ENCODE data around the gene MUSTN1.

The MUSTN1 gene

GRCh38 chr3:52835766-52836470 lies 1.1 kb upstream of the MUSTN1 start:
- DNase-seq (ENCODE audit: low read depth) = no peak

GRCh38 chr3:52833202-52833601 lies 1.6 kb downstream of the MUSTN1 start:
- no peak for DNase-seq (ENCODE audit: low read depth)

DNA sequence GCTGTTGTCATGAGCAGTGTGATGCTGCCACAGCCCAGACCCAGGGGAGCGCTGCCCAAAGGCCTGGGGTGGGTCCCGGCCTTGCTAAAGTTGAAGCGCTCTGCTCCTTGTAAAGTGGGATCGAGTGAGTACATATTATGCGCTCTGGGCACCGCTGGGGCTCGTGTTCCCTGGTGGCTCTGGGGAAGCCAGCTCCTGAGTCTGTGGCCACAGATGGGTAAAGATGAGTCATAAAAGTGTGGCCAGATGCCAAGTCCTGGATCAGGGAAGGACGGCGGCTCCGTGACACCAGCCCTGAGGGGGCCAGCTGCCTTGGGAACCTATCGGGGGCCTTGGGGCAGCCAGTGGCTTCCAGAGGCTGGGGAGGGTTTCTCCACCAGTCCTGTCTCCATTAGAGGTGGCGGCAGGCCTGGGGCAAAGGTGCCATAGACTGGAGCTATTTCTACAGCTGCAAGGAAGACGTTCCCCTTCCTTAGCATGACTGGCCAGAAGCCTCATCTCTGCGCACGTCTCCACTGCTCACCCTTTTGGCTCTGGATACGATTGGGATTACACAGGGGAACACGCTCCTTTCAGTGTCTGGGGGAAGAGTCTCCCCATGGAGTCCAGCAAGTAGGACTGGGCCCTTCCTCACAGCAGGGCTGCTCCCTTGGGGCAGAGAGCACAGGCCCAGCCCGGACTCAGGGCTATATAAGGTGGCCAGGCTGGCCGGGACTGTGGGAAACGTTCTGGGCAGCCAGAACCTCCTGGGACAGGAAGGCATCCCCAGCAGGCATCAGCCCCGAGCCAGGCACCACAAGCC lies 3.1 kb downstream of the MUSTN1 start:
- DNase-seq (ENCODE audit: low read depth) = no peak

DNA sequence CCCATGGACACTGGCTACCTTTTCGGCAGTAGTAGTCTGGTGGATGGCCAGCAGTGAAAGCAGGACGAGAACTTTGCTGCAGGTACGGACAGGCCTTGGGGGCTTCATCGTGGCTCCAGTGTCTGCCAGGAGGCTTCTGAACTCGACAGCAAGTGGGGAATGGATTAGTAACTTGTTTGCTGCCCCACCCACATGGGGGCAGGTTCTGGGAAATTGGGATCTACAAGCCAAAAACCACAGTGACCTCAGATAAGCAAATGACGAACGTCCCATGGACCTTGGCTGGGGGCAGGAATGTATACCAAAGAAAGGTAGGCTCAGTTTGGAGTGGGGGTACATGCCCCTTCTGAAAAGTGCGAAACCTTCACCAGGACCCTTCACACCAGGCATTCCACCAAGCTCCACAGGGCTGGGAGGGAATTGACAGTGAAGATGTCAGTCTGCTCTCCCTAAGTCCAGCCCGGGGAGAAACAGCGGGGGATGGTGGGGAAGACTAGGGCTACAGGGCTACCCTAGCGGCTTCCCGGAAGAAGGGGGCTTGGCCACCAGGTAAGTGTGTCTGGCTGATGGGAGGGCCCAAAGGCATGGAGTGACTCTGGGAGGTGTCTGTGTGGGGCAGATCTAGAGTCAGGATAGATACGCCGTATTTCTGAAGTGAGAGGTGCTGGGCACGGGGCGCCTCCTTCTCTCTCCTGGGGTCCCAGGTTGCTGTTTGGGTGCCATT lies 4.1 kb downstream of the MUSTN1 start, which contains the start of gene ITIH4:
Gene ITIH4, minus strand, starts transcription at position 138 of the 724 bp plus-strand sequence. Its CDS starts 30 bp downstream, at position 108.
- DNase-seq (ENCODE audit: low read depth) = no peak

GRCh38 chr3:52829906-52830463 lies 4.8 kb downstream of the MUSTN1 start:
- no peak for DNase-seq (ENCODE audit: low read depth)

DNA sequence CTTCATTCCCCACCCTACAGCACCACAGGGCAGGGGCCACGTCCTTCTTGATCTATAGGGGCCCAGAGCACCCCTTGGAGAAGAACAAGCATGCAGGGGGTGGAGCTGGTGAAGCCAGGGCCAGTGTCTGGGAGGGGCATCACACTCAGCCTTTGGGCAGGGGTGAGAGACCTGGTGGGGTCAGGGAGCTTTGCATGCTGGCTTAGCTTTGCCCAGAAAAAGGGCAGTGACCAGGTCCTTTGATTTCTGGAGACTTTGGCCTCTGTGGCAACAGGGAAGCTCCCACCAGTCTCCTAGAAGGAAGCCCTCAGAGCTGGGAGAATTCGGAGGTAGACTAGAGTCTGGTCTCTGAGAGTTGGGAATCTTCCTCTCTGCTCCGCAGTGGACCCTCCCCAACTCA lies 5.3 kb downstream of the MUSTN1 start:
- no peak for DNase-seq (ENCODE audit: low read depth)

GRCh38 chr3:52827866-52828376 lies 6.9 kb downstream of the MUSTN1 start:
- DNase-seq (ENCODE audit: low read depth) = no peak

GRCh38 chr3:52827441-52827840 lies 7.4 kb downstream of the MUSTN1 start:
- no peak for DNase-seq (ENCODE audit: low read depth)

DNA sequence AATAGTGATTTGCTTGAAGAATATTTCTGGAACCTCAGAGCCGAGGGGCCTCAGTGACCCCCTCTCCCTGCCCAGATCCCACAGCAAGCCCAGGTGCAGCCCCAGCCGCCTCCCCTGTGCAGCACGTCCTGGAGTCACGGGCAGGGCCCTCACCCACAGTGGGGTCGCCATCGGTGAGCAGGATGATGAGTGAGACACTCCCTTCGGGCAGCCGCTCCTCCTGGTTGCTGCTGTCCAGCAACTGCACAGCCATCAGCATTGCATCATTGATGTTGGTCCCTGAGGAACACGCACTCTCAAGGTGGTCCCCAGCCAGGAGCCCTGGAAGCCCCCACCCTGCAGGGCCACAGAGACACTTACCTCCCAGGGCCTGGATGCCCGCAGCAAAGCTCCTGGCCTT lies 10.8 kb downstream of the MUSTN1 start:
- DNase-seq (ENCODE audit: low read depth) = no peak

- DNase-seq (ENCODE audit: low read depth) = no peak
Observed at GRCh38 chr3:52822363-52822762, 12.5 kb downstream of the MUSTN1 start.

DNA sequence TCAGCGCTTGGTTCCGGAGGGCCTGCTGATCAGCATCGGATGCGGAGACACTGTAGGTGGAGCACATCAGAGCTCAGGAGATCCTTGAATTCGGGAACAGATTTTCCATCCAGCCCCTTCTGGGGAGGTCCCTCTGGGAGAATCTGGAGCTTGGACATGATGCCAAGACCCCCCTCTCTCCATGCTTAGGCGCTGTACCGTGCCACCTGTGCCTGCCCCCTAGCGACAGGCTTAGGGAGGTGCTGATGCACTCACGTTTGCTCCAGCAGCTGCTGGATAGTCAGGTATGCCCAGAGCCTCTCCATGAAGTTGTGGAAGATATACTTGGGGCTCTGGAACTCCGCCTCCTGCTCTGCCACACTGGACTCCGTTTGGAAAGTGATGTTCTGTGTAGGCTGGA lies 14.1 kb downstream of the MUSTN1 start:
- DNase-seq (ENCODE audit: low read depth) = no peak

- no peak for DNase-seq (ENCODE audit: low read depth)
Observed at GRCh38 chr3:52819936-52820335, 14.9 kb downstream of the MUSTN1 start.

- DNase-seq (ENCODE audit: low read depth) = no peak
Observed at GRCh38 chr3:52817860-52818259, 17.0 kb downstream of the MUSTN1 start.

DNA sequence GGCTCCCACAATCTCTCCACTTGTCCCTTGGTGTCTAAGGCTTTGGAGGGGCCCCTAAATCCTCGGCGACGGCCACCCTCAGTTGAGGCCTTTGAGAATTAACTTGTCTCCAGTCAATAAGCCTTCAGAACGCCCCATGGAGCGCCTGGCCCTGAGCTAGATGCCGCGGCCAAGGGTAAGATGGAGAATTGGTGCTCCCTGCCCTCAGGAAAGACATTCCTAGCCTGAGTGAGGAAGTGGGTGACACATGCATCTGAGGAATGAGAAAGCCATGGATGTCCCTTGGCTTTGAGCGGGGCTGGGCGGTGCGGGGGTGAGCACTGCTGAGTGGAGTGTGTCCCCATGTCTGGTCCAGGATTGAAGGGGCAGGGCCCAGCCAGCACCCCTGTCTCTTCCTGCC lies 17.6 kb downstream of the MUSTN1 start:
- no peak for DNase-seq (ENCODE audit: low read depth)

DNA sequence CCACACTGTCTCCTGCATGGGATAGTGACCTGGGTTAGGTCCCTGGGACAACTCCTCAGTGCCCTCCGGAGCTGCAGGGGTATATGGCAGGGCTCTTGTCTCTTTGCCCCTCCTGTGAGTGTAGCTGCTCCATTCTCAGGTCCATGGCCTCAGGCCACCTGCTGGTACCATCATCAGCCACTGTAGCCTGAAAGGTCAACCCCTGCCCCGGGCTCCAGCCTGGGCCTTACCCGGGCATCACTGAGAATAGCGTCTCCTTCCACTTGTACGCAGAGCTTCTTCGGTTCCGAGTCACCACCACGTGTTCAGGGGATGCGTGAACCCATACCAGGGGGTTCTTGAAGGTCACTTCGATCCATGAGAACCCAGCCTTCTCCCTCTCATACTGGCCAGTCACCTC lies 18.2 kb downstream of the MUSTN1 start:
- DNase-seq (ENCODE audit: low read depth) = no peak

- DNase-seq (ENCODE audit: low read depth) = no peak
Observed at GRCh38 chr3:52816199-52816598, 18.6 kb downstream of the MUSTN1 start.

DNA sequence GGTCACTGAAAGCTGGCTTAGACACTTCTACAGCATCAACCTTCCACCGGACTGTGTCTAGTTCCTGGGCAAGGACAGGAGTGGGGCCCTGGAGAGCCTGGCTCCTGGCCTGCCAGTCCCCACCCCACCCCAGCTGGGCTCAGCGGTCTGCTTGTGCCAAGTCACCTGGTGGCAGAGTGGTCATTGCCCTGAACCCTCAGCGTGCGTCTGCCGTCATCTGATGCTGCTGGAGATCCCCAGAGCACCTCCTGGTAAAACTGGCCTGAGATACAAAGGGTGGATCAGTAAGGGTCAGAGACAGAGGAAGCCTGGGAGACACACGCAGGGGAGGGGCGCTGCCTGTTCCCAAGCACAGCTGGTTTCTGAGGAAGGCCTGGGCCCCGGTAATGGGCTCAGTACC lies 21.0 kb downstream of the MUSTN1 start:
- no peak for DNase-seq (ENCODE audit: low read depth)

DNA sequence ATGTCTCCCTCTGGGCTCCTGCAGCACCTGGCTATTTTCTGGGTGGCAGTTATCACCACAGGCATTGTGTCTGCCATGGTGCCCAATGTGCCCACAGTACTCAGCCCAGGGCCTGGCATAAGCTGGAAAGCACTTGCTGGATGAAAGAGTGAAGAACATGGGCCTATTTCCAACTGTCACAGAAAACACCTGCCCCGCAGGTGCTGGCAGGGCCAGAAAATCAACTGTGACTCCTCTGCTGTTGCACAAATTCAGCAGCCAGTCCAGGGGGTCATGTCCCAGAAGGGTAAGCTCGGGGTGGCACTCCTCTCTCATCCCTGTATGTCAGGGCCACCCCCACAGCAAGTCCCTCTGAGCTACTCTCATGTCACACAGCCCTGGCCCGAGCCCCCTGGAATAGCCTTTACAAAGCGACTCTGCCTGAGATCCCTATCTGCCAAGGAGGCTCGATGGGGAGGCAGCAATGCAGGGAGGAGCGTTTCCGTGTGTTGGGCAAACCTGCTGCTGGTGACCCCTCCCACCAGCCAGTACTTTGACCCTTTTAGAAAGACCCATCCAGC lies 23.3 kb downstream of the MUSTN1 start:
- DNase-seq (ENCODE audit: low read depth) = no peak

GRCh38 chr3:52810923-52811322 lies 23.9 kb downstream of the MUSTN1 start:
- DNase-seq (ENCODE audit: low read depth) = no peak

- DNase-seq (ENCODE audit: low read depth) = no peak
Observed at GRCh38 chr3:52809662-52810377, 25.0 kb downstream of the MUSTN1 start.

GRCh38 chr3:52809149-52809548 lies 25.7 kb downstream of the MUSTN1 start:
- no peak for DNase-seq (ENCODE audit: low read depth)
